WTC11 (cell line): ENCODE data around the gene TSR3. TPM values are rescaled to one million over a fixed set of nuclear protein-coding genes. Genes with fewer than 3 reads are reported as not detected.

Source experiments
- ATAC-seq: fragments of 200-7000 bp; cut with Tn5 transposase; 2 replicates; pipeline ENCODE4 v1.10.0; 2021; ENCODE audit warnings: mild to moderate bottlenecking, moderate library complexity
- CTCF ChIA-PET: fragments of 300-600 bp; sonication (Branson Sonifier 250); formaldehyde crosslinking; loops from one replicate; lab custom pipeline; 2021; ENCODE audit warnings: antibody characterized with exemption; lab: Charles Lee
- POLR2A ChIA-PET: fragments of 350-600 bp; sonication (Branson Sonifier 250); formaldehyde crosslinking; loops from one replicate; lab custom pipeline; 2021; ENCODE audit warnings: antibody characterized with exemption; lab: Charles Lee
- DNase-seq: peaks from one replicate; pipeline ENCODE4 v3.0.0; 2021; ENCODE audit warnings: low spot score
- H3K27ac Mint-ChIP-seq: 2 replicates; pipeline ENCODE4 v1.8.0; 2021; ENCODE audit warnings: mixed read lengths
- H3K27me3 Mint-ChIP-seq: 2 replicates; pipeline ENCODE4 v1.8.0; 2021; ENCODE audit warnings: low read depth, mild to moderate bottlenecking, moderate library complexity, mixed read lengths
- H3K36me3 Mint-ChIP-seq: 2 replicates; pipeline ENCODE4 v1.8.0; 2021; ENCODE audit warnings: mixed read lengths
- H3K4me1 Mint-ChIP-seq: 2 replicates; pipeline ENCODE4 v1.8.0; 2022; ENCODE audit warnings: mixed read lengths
- H3K4me3 Mint-ChIP-seq: 2 replicates; pipeline ENCODE4 v1.8.0; 2021; ENCODE audit warnings: mild to moderate bottlenecking, moderate library complexity, mixed read lengths
- H3K9me3 Mint-ChIP-seq: 2 replicates; pipeline ENCODE4 v1.8.0; 2021; ENCODE audit warnings: mixed read lengths
- ATF1 ChIP-seq: sonication (generic); formaldehyde crosslinking; IDR thresholded peaks from 2 replicates; pipeline ENCODE4 v1.8.1; 2023; ENCODE audit warnings: mild to moderate bottlenecking, moderate library complexity, missing genetic modification reagents
- CBFB ChIP-seq: sonication (generic); formaldehyde crosslinking; IDR thresholded peaks from 2 replicates; pipeline ENCODE4 v1.8.1; 2022; ENCODE audit warnings: mild to moderate bottlenecking, low read depth, missing genetic modification reagents
- CREB1 ChIP-seq: sonication (generic); formaldehyde crosslinking; IDR thresholded peaks from 2 replicates; pipeline ENCODE4 v1.8.0; 2023; ENCODE audit warnings: mild to moderate bottlenecking, missing genetic modification reagents
- ELF4 ChIP-seq: sonication (generic); formaldehyde crosslinking; IDR thresholded peaks from 2 replicates; pipeline ENCODE4 v1.8.1; 2022; ENCODE audit warnings: low read depth, mild to moderate bottlenecking, moderate library complexity, missing genetic modification reagents
- EMX1 ChIP-seq: fragments of 250-450 bp; sonication (Bioruptor Pico); IDR thresholded peaks from 2 replicates; pipeline ENCODE4 v1.8.0; 2021; ENCODE audit warnings: mild to moderate bottlenecking
- ESRRA ChIP-seq: sonication (generic); formaldehyde crosslinking; IDR thresholded peaks from 2 replicates; pipeline ENCODE4 v1.8.1; 2022; ENCODE audit warnings: mild to moderate bottlenecking, missing genetic modification reagents, borderline replicate concordance
- FOXK1 ChIP-seq: sonication (generic); formaldehyde crosslinking; IDR thresholded peaks from 2 replicates; pipeline ENCODE4 v1.8.0; 2022; ENCODE audit warnings: mild to moderate bottlenecking, moderate library complexity, missing genetic modification reagents
- MAX ChIP-seq: sonication (generic); formaldehyde crosslinking; IDR thresholded peaks from 2 replicates; pipeline ENCODE4 v1.8.0; 2022; ENCODE audit warnings: mild to moderate bottlenecking, missing genetic modification reagents
- RORB ChIP-seq: fragments of 250-450 bp; sonication (Bioruptor Pico); IDR thresholded peaks from 2 replicates; pipeline ENCODE4 v1.9.0; 2021; ENCODE audit warnings: mild to moderate bottlenecking
- SP1 ChIP-seq: sonication (generic); formaldehyde crosslinking; conservative IDR thresholded peaks from 2 replicates; pipeline ENCODE4 v1.8.1; 2022; ENCODE audit warnings: missing genetic modification reagents
- STAT6 ChIP-seq: sonication (generic); formaldehyde crosslinking; conservative IDR thresholded peaks from 2 replicates; pipeline ENCODE4 v1.8.1; 2023; ENCODE audit warnings: mild to moderate bottlenecking, low read depth, missing genetic modification reagents, moderate library complexity
- TEAD1 ChIP-seq: sonication (generic); formaldehyde crosslinking; IDR thresholded peaks from 2 replicates; pipeline ENCODE4 v1.8.0; 2022; ENCODE audit warnings: mild to moderate bottlenecking, missing genetic modification reagents
- TP53 ChIP-seq: sonication (generic); formaldehyde crosslinking; IDR thresholded peaks from 2 replicates; pipeline ENCODE4 v1.8.1; 2023; ENCODE audit warnings: mild to moderate bottlenecking, missing genetic modification reagents
- ZBTB21 ChIP-seq: sonication (generic); formaldehyde crosslinking; IDR thresholded peaks from 2 replicates; pipeline ENCODE4 v1.8.1; 2023; ENCODE audit warnings: mild to moderate bottlenecking, missing genetic modification reagents, borderline replicate concordance
- total RNA-seq: library from RNA; stranded (reverse); gene quantifications from 3 replicates; pipeline ENCODE4 v1.2.3, GENCODE V29; 2021
- TF ChIP-seq, protein P1 (sequence below): sonication (generic); formaldehyde crosslinking; IDR thresholded peaks from 2 replicates; pipeline ENCODE4 v1.8.1; 2022; ENCODE audit warnings: missing genetic modification reagents, borderline replicate concordance
- TF ChIP-seq, protein P2 (sequence below): fragments of 200-600 bp; IDR thresholded peaks from 2 replicates; pipeline ENCODE4 v1.8.0; 2022; ENCODE audit warnings: antibody characterized with exemption
- TF ChIP-seq, protein P3 (sequence below): sonication (generic); formaldehyde crosslinking; IDR thresholded peaks from 2 replicates; pipeline ENCODE4 v1.8.1; 2022; ENCODE audit warnings: low read depth, missing genetic modification reagents, borderline replicate concordance

The TSR3 gene
- total RNA-seq, 1 experiment from 2014 or later = 66.3 TPM

DNA sequence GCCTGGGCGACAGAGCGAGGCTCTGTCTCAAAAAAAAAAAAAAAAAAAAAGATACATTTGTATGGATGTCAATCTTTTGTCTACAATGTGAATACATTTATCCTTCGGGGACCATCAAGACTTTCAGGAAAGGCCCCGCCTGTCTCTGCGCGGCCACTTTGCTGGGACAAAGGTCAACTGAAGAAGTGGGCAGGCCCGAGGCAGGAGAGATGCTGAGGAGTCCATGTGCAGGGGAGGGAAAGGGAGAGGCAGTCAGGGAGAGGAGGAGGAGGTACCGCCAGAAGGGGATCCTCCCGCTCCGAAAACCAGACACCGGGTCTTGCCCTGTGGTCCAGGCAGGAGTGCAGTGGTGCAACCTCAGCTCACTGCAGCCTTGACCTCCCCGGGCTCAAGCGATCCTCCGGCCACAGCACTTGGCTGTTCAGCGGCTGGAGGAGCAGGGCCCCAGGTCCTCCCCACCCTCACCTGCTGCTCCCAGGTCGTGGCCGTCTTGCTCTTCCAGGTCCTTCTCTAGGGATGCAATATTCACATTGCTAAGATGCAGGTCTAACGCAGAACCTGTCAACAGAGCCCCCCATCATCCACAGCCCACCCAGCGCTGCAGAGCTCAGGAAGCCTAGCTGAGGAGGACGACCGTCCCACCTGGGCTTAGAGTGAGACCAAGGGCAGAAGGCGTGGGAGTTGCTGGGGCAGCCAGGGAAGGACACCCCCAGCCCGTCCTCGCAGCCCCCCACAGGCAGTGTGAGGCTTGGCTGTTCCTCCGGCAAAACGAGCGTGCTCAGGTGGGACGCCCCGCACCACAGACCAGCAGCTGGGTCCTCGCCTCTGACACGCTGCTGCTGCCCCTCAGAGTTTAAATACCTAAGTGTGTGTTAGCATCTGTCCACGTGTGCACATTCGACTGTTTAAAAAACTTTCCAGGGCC, 19.6 kb upstream of the TSR3 start:
- DNase-seq (no peak), ATAC-seq (no peak)
- ChIA-PET CTCF (interaction anchor here (0.7 to 1.0 kb wide), 2 partner anchors 9 to 21 kb away, joined by 5 to 7 read pairs; no protein-coding TSS in a partner anchor), POLR2A (interaction anchor here (0.7 kb wide), 1 partner anchor 63 kb away, joined by 4 read pairs; no protein-coding TSS in a partner anchor)
- Mint-ChIP-seq H3K4me1 (no peaks in the 10 kb centered on the region), H3K27ac (no peak overlapping the region), H3K36me3 (peaks cover 2% of the 10 kb centered on the region; the same call in 1 of the 2 replicates), H3K4me3 (no peak overlapping the region), H3K27me3 (no peaks in the 10 kb centered on the region), H3K9me3 (no peaks in the 10 kb centered on the region)
- no peak for TF ChIP-seq TP53 (CRISPR knock-in tag)
- no peak for TF ChIP-seq FOXK1 (CRISPR knock-in tag)
- TF ChIP-seq MAX (CRISPR knock-in tag) = no peak
- TF ChIP-seq SP1 (CRISPR knock-in tag) = no peak
- no peak for TF ChIP-seq ATF1 (CRISPR knock-in tag)
- TF ChIP-seq, protein P1, sequence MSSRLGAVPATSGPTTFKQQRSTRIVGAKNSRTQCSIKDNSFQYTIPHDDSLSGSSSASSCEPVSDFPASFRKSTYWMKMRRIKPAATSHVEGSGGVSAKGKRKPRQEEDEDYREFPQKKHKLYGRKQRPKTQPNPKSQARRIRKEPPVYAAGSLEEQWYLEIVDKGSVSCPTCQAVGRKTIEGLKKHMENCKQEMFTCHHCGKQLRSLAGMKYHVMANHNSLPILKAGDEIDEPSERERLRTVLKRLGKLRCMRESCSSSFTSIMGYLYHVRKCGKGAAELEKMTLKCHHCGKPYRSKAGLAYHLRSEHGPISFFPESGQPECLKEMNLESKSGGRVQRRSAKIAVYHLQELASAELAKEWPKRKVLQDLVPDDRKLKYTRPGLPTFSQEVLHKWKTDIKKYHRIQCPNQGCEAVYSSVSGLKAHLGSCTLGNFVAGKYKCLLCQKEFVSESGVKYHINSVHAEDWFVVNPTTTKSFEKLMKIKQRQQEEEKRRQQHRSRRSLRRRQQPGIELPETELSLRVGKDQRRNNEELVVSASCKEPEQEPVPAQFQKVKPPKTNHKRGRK (CRISPR knock-in tag) = no peak
- no peak for TF ChIP-seq ZBTB21 (CRISPR knock-in tag)
- TF ChIP-seq, protein P2, sequence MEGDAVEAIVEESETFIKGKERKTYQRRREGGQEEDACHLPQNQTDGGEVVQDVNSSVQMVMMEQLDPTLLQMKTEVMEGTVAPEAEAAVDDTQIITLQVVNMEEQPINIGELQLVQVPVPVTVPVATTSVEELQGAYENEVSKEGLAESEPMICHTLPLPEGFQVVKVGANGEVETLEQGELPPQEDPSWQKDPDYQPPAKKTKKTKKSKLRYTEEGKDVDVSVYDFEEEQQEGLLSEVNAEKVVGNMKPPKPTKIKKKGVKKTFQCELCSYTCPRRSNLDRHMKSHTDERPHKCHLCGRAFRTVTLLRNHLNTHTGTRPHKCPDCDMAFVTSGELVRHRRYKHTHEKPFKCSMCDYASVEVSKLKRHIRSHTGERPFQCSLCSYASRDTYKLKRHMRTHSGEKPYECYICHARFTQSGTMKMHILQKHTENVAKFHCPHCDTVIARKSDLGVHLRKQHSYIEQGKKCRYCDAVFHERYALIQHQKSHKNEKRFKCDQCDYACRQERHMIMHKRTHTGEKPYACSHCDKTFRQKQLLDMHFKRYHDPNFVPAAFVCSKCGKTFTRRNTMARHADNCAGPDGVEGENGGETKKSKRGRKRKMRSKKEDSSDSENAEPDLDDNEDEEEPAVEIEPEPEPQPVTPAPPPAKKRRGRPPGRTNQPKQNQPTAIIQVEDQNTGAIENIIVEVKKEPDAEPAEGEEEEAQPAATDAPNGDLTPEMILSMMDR = no peak

DNA sequence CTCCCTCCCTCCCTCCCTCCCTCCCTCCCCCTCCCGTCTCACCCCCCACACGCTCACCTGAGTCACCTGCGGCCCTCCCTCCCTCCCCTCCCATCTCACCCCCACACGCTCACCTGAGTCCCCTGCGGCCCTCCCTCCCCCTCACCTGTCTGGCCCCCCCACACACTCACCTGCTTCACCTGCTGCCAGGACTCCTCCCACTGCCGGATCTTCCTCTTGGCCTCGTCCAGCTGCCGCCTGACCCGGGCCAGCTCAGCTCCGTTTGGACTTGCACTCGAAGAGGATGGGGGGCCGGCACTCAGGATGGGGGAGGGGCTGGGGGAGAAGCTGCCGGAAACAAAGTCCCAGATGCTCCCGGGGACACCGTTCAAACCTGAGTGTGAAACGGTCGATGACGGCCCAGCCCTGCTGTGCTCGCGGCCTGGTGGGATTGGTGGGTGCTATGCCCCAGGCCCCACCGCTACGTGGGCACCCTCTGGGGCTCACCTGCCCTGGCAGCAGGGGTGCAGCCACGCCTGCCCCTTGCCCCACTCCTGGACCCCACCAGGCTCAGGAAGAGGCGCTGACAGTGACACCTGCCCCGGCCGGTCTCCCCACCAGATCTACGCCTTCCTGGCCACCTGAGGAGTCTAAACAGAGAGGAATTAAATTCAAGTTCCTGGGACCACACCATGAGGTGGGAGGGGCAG, 16.0 kb upstream of the TSR3 start:
- ChIA-PET CTCF (no interaction called here), POLR2A (interaction anchor here (0.5 kb wide), 1 partner anchor 568 kb away, joined by 3 read pairs; no protein-coding TSS in a partner anchor)
- Mint-ChIP-seq H3K36me3 (peaks cover 15% of the 10 kb centered on the region), H3K27ac (peak overlapping the region; percentile 57; the same call in 1 of the 2 replicates), H3K4me3 (no peak overlapping the region), H3K27me3 (no peaks in the 10 kb centered on the region), H3K4me1 (no peaks in the 10 kb centered on the region), H3K9me3 (no peaks in the 10 kb centered on the region)
- ATAC-seq = no peak
- no peak for DNase-seq
- no peak for TF ChIP-seq ELF4 (CRISPR knock-in tag)
- TF ChIP-seq EMX1 (CRISPR knock-in tag) = no peak
- TF ChIP-seq ESRRA (CRISPR knock-in tag) = no peak
- TF ChIP-seq CBFB (CRISPR knock-in tag) = no peak
- no peak for TF ChIP-seq SP1 (CRISPR knock-in tag)

- POLR2A ChIA-PET = interaction anchor here (0.5 kb wide), 1 partner anchor 569 kb away, joined by 3 read pairs; no protein-coding TSS in a partner anchor
- Mint-ChIP-seq H3K4me3 (no peak overlapping the region), H3K4me1 (no peaks in the 10 kb centered on the region), H3K27me3 (no peaks in the 10 kb centered on the region), H3K36me3 (peaks cover 15% of the 10 kb centered on the region), H3K27ac (no peak overlapping the region), H3K9me3 (no peaks in the 10 kb centered on the region)
- DNase-seq = no peak
- CTCF ChIA-PET = interaction anchor here (0.6 kb wide), 1 partner anchor 12 kb away, joined by 3 read pairs; no protein-coding TSS in a partner anchor
- ATAC-seq = no peak
- TF ChIP-seq RORB (CRISPR knock-in tag) (no peak), TEAD1 (CRISPR knock-in tag) (no peak), MAX (CRISPR knock-in tag) (no peak), CREB1 (no peak), STAT6 (no peak)
- TF ChIP-seq, protein P3, sequence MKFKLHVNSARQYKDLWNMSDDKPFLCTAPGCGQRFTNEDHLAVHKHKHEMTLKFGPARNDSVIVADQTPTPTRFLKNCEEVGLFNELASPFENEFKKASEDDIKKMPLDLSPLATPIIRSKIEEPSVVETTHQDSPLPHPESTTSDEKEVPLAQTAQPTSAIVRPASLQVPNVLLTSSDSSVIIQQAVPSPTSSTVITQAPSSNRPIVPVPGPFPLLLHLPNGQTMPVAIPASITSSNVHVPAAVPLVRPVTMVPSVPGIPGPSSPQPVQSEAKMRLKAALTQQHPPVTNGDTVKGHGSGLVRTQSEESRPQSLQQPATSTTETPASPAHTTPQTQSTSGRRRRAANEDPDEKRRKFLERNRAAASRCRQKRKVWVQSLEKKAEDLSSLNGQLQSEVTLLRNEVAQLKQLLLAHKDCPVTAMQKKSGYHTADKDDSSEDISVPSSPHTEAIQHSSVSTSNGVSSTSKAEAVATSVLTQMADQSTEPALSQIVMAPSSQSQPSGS (CRISPR knock-in tag) = no peak
- TF ChIP-seq, protein P2 = no peak
Measured at GRCh38 chr16:1366712-1367299, 15.1 kb upstream of the TSR3 start.
